ENCODE results near the gene EPGN. TPM values are rescaled to one million over a fixed set of nuclear protein-coding genes. Genes with fewer than 3 reads are reported as not detected.

The EPGN gene
- total RNA-seq, 1 donor from 2014 or later, result not detected

GRCh38 chr4:74364652-74365491 lies 56.6 kb downstream of the EPGN start, which contains the start of gene EREG:
Gene EREG (plus strand): TSS chr4:74365145. CDS start chr4:74365309, 164 bp downstream.
- TF ChIP-seq CTCF (IDR thresholded peaks at IDR 0.05; ENCODE audit: borderline replicate concordance), result no peak
- Histone ChIP-seq H3K4me3 (peak within 1 kb of the TSS; percentile 55), H3K9me3 (replicated peaks) (no peaks in the 10 kb centered on the region), H3K4me1 (peaks cover 14% of the 10 kb centered on the region), H3K27ac (replicated peaks) (no peak within 1 kb of the TSS), H3K36me3 (no peaks in the 10 kb centered on the region), H3K27me3 (ENCODE audit: low read depth) (peaks cover 67% of the 10 kb centered on the region)
- DNase-seq, result no peak
- intact Hi-C loops (cut with micrococcal nuclease), result no loop called here

GRCh38 chr4:74365761-74366160 lies 57.5 kb downstream of the EPGN start:
- Histone ChIP-seq H3K27me3 (ENCODE audit: low read depth) (peaks cover 63% of the 10 kb centered on the region), H3K4me1 (peaks cover 14% of the 10 kb centered on the region), H3K36me3 (no peaks in the 10 kb centered on the region), H3K9me3 (replicated peaks) (no peaks in the 10 kb centered on the region), H3K27ac (replicated peaks) (no peak overlapping the region), H3K4me3 (peak overlapping the region; percentile 55)
- intact Hi-C loops (cut with micrococcal nuclease), result no loop called here
- no peak for DNase-seq
- no peak for TF ChIP-seq CTCF (IDR thresholded peaks at IDR 0.05; ENCODE audit: borderline replicate concordance)

Other genes starting within 250 kb of the EPGN start
- gene CXCL2, start 209.3 kb upstream of the EPGN start, total RNA-seq, result 11.3 TPM
- 13.8 TPM for gene MTHFD2L, start 150.4 kb upstream of the EPGN start, total RNA-seq
- not detected for gene EREG, start 56.7 kb downstream of the EPGN start, total RNA-seq
- gene AREG, start 136.7 kb downstream of the EPGN start, total RNA-seq, result 0.55 TPM